HG02610 (cell line): Measurements from ENCODE around the gene COX4I2.
A peak's percentile ranks its signal among the peaks of the same experiment; 100 is the strongest.

ENCODE experiments used
- ATAC-seq: cut with Tn5 transposase; IDR thresholded peaks from one replicate; pipeline ENCODE4 v1.9.1; 2021; ENCODE audit warnings: mild to moderate bottlenecking, moderate library complexity; ENCODE audit not compliant: unreplicated experiment

The COX4I2 gene

DNA sequence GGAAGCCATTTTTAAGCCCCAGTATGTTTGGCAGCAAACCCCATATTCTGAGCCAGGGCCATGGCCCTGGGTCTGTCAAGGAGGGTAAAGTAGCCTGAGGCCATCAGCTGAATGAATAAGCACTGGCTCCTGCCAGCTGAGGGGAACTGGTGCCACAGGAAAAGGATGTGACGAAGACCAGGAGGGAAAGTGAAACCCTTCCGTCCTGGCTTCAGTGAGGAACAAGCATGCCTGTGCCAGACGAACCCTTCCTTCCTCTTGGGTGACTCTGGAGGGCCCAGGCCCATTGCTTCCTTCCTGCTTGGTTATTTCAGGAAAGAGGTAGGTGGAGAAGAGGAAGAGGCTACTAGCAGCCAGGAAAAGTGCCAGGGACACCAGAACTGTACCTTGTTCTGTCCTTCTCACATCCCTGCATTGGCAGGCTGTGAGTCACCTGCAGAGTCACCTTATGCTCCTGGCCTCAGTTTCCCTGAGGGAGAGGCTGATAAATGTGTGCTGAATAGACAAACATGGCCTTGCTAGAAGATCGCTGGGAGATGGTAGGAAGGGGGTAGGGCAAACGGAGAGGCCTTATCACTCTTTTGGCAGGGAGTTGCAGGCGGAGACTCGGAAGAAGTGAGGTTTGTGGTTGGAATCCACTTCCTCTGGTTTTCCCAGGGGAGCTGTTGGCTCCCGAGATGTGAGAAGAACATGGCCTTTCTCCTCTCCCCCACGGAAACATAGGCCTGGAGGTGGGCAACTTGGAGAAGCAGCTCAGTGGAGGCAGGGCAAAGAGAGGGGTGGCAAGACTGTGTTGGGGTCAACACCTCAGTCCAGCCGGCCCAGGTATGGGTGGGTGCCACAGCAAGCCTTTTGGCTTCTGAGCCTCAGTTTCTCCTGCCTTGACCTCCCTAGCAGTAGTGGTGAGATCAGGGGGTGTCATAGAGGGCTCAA is 37.4 kb downstream of the COX4I2 start:
- peak; percentile 68 for ATAC-seq

DNA sequence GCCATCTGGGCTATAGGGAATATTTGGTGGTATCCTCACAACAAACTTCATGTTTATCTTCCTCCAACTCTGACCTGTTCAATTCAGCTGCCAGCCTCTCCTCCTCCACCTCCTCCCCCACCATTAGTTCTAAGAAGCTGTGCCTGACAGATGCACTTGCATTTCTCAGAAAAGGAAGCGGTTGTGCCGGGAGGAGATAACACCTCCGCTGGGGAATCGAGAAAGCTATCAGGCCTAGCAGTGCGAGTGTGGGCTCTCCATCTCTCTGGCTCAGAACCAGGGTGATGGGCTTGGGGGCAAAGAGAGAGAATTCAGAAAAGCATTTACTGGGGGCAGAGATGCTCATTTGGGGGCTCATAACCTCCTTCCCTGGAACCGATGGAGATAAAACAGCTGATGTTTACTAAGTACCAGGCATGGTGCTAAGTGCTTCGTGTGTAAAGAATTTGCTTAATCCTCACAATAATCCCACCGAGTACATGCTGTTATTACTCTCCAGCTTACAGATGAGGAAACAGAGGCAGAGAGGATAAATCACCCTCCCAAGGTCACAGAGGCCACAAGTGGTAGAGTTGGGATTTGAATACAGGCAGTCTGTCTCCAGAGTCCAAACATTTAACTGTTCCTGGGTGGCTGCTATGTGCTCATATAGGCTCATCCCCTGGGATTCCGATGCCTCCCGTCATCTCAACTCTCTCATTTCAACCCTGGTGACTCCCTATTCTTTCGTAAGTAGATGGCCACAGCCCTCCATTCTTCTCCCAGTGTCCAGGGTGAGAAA is 38.3 kb downstream of the COX4I2 start:
- peak; percentile 47 for ATAC-seq

DNA sequence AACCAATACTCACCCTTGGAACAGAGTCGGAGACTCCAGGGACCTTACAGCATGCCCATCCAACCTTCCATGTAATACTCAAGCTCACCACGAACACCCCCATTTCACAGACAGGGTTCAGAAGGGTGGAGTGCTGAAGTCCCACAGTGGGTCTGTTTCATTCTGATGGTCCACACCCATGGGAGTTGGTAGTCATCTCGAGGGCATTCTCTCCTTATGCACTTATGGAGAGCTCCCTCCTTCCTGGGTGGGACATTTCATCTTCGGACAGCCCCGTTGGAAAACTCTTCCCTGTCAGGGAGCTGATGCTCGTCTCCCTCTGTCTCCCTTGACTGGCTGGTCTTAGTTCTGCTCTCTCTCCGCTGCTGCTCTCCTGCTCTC is 38.9 kb downstream of the COX4I2 start:
- ATAC-seq, result no peak

DNA sequence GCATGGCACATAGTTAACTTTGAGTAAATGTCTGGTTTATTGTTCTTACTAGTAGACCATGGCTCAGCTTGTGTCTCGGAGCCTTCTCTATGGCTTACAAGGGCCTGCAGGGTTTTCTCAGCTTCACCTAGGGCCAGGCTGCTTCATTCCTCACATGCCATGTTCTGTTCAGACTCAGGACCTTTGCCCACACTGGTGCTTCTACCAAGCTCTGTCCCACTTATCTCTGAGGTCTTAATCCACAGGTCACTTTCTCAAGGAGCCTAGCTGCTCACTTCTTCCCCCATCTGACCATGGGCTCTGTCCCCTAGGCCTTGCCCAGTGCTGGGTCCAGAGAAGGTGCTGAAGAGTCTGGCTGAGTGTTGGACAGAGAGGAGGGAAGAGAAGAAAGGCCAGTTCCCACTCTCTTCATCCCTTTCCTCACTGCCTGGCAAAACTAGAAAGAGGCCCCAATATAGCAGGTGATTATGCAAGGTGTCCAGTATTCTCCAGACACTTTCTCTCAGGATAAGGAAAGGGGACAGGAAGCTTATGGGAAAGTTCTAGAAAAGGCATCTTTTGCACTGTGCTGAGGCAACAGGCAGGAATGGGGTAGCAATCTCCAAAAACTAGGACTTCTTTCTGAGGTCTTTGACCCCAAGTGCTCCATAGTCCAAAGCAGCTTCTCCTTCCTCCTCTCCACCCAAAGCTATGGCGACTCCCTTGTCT is 40.0 kb downstream of the COX4I2 start:
- ATAC-seq, result no peak

DNA sequence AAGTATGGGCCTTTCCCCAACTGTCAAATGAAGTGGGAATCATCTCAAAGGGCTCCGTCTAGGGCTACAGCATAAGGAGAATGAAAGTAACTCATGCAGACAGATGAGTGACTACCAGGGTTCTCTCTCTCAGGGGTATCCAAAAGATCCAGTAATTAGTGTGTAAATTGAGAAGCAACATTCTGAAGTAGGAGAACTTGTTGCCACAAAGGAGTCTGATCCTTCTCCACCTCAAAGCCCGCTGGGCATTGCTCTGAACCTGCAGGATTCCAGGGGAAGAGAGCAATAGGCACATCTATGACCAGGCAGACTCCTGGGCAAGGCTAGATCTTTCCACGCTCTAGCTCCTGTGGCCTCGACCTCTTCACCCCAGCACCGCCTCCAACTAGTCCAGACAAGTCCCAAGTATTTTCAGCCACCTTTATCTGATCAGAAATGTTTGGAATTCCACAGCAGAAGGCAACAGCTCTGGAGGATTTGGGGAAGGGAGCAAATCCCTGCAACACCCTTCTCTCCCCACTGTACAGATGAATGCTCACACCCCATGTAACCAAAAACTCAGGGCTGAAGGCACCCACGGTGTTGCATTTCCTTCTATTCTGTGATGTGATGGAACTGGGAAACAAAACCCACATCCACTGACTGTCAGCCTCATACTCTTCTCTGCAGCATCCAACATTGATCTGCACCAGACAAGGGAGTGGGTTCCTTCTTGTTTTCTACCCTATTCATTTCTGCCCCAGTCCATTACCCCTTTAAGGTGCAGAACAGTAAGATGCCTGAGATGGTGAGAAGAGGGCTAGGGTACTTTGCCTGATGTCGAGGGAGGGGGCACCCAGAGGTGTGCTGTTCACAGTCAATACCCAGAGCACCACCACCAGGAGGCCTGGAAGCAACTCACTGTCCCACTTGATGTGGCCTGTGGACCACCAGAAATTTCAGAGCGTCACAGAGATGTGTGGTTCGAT is 41.0 kb downstream of the COX4I2 start:
- ATAC-seq, result no peak

DNA sequence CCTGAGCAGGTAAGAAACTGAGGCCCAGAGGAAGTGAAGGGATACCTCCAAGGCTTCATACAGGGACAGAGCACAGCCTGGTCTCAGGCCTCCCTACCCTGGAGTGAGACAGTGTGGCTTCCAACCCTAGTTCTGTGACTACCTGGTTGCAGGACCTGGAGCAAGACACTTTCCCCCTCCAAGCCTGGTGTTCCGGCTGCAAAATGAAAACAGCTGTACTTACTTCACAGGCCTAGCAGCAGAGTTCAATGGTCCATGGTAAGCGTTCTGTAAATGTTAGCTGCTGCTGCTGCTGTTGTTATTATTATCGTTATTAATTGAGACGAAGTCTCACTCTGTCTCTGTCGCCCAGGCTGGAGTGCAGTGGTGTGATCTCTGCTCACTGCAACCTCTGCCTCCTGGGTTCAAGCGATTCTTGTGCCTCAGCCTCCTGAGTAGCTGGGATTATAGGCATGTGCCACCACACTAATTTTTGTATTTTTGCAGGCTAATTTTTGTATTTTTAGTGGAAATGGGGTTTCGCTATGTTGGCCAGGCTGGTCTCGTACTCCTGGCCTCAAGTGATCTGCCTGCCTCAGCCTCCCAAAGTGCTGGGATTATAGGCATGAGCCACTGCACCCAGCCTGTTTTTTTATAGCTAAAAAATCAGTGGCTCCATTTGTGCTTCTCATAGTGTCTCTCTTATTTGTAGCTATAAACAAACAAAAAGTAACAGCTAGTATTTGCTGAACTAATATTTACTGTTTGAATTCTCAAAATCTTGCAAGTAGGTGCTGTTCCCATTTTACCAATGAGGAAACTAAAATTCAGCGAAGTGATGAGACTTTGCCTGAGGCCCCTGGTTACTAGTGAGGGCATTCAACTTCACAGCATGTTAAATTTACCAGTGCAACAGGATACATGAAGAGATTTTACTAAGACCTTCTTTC is 41.9 kb downstream of the COX4I2 start:
- no peak for ATAC-seq

DNA sequence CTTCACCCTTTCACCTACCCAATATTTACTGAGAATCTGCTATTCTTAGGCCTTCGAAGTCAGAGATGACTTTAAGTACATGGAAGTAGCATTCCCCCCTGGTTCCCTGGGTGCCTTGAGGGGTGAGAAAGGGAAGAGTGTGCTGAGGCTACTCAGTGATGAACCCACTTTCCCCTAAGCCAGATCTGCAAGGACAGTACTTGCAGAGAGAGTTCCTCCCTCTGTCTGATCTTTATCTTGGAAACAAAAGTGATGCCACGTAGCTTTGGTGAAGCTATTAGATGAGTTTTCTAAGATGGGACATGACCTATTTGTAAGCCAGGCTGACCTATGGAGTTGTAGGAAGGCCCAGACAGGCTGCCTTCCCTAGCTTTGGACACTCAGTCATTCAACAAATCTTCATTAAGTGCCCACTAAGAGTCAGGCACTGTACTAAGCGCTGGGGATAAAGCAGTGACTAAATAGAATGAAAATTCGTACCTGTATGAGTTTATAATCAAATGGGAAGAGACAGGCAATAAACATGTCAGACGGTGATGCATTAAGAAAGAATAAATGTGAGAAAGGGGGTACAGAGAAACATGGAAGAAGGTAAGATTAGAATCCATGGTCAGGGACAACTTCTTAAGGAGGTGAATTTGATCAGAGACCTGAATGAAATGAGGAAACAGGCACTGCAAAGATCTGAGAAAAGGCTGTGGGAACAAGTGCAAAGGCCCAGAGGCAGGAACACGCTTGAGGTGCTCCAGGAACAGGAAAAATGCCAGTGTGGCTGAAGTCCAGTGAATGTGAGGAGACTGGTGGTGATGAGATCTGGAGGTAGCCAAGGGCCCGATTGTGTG is 42.8 kb downstream of the COX4I2 start:
- ATAC-seq, result no peak

DNA sequence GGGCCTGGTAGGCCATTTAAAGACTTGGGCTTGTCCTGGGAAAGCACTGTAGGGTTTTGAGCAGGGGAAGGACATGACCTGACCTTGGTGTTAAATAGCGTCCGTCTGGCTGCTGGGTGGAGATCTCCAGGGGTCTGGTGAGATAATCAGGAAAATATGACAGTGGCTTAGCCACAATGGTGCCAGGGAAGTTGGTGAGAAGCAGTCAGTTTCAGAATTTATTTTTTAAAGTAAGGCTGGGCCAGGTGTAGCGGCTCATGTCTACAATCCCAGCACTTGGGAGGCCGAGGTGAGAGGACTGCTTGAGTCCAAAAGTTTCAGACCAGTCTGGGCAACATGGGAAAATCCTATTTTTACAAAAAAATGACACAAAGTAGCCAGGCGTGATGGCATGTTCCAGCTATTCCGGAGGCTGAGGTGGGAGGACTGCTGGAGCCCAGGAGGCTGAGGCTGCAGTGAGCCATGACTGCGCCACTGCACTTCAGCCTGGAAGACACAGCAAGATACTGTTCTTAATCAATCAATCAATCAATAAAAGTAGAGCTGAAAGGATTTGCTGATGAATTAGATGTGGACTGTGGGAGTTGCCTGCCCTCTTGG is 43.5 kb downstream of the COX4I2 start:
- ATAC-seq, result no peak

DNA sequence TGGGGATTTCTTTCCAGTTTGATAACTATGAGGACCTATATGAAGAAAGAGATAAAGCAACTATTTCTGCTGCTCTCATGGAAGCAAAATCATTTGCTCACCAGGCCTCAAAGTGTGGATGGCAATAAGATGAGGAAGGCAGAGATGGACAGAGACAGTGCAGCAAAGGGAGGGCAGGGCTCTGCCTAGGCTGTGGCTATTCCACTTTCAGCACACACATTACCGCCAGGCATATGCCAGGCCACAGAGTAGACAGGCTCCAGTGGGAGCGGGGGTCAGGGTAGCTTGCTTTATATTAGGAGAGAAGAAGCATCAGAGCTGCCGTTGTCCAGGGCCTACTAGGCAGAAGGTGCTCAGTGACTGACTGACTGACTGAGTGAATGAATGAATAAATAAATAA is 44.1 kb downstream of the COX4I2 start:
- no peak for ATAC-seq

DNA sequence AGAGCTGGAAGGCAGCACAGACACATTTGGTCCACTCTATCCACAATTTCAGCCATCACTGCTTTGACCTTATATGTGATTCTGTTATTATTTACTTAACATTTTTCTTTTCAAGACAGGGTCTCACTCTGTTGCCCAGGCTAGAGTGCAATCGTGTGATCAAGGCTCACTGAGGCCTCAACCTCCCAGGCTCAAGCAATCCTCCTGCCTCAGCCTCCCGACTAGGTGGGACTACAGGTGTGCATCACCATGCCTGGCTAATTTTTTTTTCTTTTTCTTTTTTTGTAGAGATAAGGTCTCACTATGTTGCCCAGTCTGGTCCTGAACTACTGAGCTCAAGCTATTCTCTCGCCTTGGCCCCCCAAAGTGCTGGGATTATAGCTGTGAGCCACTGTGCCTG is 44.6 kb downstream of the COX4I2 start:
- ATAC-seq, result no peak

DNA sequence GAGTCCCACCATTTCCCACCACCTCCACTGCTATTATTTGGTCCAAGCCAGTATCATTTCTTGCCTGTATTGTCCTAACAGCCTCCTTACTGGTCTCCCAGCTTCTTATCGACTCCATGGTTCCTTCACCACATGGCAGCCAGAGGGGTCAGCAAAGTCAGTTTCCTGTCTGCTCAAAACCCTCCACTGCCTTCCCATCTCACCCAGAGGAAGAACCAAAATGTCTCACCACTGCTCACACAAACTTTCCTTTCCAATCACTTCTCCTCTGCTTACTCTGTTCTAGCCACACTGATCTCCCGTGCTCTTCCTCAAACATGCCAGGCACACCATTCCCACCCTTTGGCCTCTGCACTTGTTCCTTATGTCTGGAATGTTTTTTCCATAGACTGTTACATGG is 45.2 kb downstream of the COX4I2 start:
- no peak for ATAC-seq

DNA sequence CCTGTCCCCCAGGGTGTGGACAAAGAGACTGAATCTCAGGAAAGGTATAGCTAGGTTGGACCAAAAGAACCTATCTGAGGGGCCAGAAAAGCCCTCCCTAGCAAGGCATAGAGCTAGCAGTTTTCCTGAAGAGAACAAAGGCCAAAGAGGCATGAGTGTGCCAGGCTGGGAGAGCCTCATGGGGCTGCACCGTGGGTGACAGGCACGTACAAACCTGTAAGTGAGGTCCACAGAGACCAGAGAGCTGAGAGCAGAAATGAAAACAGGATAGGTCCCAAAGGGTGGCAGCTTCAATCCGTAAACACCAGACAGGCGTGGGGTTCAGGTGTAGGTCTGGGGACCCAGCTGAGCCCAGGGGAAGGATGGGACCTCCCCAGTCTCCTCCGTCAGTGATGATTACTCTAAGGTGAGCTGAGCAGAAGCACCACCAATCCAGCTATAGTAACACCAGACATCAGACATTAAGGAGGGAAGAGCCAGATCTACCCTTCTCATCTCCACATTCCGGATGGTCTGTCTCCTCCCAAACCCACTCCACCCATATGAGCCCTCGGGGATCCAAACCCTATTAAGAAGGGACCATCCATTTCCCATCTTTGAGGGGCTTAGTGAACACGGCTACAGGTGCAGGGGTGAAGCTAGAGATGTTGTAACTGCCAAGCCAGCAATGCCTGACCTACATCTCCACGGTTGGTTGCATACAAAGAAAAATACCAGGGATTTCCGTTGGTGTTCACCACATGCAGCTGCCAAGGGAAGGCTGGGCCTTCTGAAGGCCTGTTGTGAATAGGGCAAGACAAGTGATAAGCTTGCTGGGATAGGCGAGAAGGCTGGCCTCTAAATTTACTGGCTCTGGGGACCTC is 46.7 kb downstream of the COX4I2 start:
- ATAC-seq, result peak; percentile 48

DNA sequence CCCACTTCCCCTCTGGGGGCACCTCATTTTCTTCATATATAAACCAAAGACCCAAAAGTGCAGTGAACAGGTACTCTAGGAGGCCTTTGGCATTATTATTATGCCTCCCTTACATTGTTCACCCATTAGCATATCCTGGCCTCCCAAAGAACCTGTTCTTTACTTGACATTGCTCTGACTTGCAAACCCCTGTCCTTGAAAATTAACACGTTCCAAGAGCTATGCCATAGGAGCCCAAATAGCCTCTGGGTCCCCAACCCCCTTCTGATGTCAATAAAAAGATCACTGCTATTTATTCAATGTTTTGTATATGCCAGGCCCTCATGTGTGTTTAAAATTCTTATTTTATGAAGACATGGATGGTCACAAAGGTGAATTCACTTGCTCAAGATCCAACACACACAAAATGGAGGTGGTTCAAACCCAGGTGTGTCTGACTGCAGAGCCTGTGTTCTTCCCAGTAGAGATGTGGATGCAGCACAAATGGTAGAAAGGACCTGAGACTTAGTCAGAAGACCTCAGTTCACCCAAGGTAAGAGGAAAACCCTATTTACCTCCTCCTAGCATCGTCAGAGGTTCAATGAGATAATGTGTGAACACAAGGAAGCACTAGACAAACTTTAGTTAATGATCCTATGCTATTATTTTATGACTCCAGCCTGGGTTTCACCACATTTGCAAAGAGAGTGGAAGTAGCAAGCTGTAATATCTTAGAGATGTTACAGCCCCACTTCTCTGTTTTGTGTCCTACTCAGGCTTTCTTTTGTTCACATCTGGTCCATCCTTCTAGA is 48.3 kb downstream of the COX4I2 start:
- ATAC-seq, result no peak

DNA sequence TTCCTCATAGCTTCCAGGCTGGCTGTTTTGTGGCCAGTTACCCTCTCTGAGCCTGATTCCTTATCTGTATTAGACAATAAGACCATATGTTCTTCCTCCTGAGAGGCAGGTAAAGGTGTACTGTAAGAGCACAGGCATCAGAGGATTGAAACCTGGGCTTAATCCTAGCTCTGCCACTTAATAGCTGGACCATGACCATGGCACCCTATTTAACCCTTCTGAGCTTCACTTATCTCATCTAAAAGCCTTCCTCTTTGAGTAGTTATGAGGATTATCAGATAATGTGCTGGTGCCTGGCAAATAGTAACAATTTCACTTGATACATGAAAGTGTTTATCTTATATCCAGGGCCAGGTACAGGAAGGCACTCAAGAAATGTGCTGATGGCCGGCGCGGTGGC is 50.1 kb downstream of the COX4I2 start:
- no peak for ATAC-seq

DNA sequence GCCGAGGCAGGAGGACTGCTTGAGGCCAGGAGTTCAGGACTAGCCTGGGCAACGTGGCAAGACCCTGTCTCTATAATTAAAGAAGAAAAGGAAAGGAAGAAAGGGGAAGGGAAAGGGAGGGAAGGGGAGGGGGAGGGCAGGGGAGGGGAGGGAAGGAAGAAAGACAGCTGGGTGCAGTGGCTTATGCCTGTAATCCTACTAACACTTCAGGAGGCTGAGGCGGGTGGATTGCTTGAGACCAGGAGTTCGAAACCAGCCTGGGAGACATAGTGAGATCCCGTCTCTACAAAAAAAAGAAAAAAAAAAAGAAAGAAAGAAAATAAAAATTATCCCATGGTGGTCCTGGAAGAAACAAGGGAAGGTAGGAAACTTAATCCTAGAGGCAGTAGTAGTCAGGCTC is 51.4 kb downstream of the COX4I2 start:
- ATAC-seq, result no peak

DNA sequence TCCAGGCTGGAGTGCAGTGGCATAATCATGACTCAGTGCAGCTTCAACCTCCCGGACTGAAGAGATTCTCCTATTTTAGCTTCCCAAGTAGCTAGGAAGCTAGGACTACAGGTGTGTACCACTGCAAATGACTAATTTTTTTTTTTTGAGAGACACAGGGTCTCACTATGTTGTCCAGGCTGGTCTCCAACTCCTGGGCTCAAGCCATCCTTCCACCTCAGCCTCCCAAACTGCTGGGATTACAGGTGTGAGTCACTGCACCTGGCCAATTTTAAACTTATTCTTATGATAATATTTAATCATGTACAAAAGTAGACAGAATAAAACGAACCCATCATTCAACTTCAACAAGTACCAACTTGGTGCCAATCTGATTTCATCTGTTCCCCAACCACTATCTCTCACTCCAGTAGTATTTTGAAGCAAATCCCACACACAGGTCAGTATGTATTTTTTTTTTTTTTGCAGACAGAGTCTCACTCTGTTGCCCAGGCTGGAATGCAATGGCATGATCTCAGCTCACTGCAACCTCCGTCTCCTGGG is 52.5 kb downstream of the COX4I2 start:
- no peak for ATAC-seq
